ENCODE measurements around the gene SDK1. TPM values are rescaled to one million over a fixed set of nuclear protein-coding genes. Genes with fewer than 3 reads are reported as not detected.

Gene SDK1
- total and polyA plus RNA-seq, 8 donors: 1.6 to 11.2 (median 6.6) TPM

DNA sequence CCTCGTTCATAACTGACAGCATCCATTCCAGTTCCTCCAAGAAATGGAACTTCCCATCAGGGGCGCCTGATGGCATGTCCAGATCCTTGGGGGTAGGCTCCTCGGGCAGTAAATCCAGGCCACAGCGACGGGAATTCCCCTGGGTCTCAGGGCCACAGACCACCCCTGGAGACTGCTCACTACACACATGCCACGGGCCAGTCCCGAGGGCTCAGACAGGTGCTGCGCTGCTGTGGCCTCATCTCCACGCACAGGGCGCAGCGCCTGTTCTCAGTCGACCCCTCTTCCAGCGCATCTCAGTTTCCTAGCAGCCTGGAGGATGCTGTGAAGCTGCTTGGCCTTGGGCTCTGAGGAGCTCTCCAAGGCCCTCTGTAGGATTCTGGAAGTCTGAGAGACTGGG, 907.5 kb downstream of the SDK1 start:
- no peak for DNase-seq
- TF ChIP-seq POLR2AphosphoS5 (IDR thresholded peaks at IDR 0.05): no peak
- TF ChIP-seq, protein P1, sequence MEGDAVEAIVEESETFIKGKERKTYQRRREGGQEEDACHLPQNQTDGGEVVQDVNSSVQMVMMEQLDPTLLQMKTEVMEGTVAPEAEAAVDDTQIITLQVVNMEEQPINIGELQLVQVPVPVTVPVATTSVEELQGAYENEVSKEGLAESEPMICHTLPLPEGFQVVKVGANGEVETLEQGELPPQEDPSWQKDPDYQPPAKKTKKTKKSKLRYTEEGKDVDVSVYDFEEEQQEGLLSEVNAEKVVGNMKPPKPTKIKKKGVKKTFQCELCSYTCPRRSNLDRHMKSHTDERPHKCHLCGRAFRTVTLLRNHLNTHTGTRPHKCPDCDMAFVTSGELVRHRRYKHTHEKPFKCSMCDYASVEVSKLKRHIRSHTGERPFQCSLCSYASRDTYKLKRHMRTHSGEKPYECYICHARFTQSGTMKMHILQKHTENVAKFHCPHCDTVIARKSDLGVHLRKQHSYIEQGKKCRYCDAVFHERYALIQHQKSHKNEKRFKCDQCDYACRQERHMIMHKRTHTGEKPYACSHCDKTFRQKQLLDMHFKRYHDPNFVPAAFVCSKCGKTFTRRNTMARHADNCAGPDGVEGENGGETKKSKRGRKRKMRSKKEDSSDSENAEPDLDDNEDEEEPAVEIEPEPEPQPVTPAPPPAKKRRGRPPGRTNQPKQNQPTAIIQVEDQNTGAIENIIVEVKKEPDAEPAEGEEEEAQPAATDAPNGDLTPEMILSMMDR (IDR thresholded peaks at IDR 0.05): no peak
- no peak for TF ChIP-seq EP300 (IDR thresholded peaks at IDR 0.05)
- no peak for TF ChIP-seq POLR2A (IDR thresholded peaks at IDR 0.05)
- 90 to 94% (median 92%) methylated on average over 5 to 13 of the region's 13 CpGs for WGBS, 5 donors
- intact Hi-C loops (cut with DNase I; ENCODE audit: low total_unique reads): no loop called here
- Histone ChIP-seq H3K4me3 (no peak overlapping the region), H3K36me3 (peaks cover 0 to 17% (median 6%) of the 10 kb centered on the region in 4 donors), H3K4me1 (no peaks in the 10 kb centered on the region), H3K27ac (no peak overlapping the region), H3K9me3 (no peaks in the 10 kb centered on the region), H3K27me3 (no peaks in the 10 kb centered on the region)

DNA sequence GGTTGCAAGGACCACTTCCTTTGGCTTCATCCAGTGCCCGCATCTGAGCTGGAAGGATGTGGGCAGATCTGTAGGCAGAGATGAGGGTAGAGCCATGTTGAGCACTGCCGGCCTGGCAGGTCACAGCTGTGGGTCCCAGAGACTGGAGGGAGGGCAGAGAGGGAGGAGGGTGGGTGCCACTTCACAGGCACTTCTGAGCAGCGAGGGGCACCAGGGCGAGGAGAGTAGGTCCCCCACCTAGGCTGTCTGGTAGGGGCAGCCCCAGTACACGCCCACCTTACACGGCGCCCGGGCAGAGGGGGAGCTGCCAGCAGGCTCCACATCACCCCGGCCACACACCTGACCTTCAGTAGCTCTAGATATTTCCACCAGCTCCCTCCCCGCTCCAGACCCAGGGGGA, 908.1 kb downstream of the SDK1 start:
- Histone ChIP-seq H3K36me3 (peaks cover 0 to 17% (median 6%) of the 10 kb centered on the region in 4 donors), H3K9me3 (no peaks in the 10 kb centered on the region), H3K4me3 (no peak overlapping the region), H3K27me3 (no peaks in the 10 kb centered on the region), H3K4me1 (no peaks in the 10 kb centered on the region), H3K27ac (no peak overlapping the region)
- TF ChIP-seq EP300 (IDR thresholded peaks at IDR 0.05) (no peak), POLR2A (IDR thresholded peaks at IDR 0.05) (no peak), POLR2AphosphoS5 (IDR thresholded peaks at IDR 0.05) (no peak)
- TF ChIP-seq, protein P1 (IDR thresholded peaks at IDR 0.05): no peak
- DNase-seq: no peak
- 69 to 87% (median 81%) methylated on average over 9 to 10 of the region's 10 CpGs for WGBS, 5 donors
- intact Hi-C loops (cut with DNase I; ENCODE audit: low total_unique reads): no loop called here

DNA sequence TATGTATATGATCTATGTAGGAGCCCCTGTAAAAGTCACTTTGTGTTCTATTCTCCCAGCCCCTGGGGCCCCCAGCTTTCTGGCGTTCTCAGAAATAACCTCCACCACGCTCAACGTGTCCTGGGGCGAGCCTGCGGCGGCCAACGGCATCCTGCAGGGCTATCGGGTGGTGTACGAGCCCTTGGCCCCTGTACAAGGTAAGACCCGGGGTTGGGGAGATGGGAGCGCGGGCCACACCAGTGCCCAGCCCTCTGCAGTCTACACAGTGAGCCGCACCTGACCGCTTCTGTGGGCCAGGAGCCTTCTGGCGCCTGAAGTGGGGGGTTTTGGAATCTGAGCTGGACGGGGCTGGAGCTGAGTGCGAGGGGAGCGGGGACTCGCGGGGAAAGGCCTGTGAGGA, 908.9 kb downstream of the SDK1 start:
- 92 to 95% (median 94%) methylated on average over 20 of the region's 20 CpGs for WGBS, 5 donors
- TF ChIP-seq EP300 (IDR thresholded peaks at IDR 0.05): no peak
- no peak for TF ChIP-seq POLR2AphosphoS5 (IDR thresholded peaks at IDR 0.05)
- TF ChIP-seq, protein P1 (IDR thresholded peaks at IDR 0.05): no peak
- TF ChIP-seq POLR2A (IDR thresholded peaks at IDR 0.05): no peak
- H3K27me3 ChIP-seq: no peaks in the 10 kb centered on the region
- no peaks in the 10 kb centered on the region for H3K4me1 ChIP-seq
- no peak for DNase-seq
- H3K9me3 ChIP-seq: no peaks in the 10 kb centered on the region
- peaks cover 0 to 17% (median 6%) of the 10 kb centered on the region in 4 donors for H3K36me3 ChIP-seq
- no peak overlapping the region for H3K4me3 ChIP-seq
- intact Hi-C loops (cut with DNase I; ENCODE audit: low total_unique reads): no loop called here
- no peak overlapping the region for H3K27ac ChIP-seq

DNA sequence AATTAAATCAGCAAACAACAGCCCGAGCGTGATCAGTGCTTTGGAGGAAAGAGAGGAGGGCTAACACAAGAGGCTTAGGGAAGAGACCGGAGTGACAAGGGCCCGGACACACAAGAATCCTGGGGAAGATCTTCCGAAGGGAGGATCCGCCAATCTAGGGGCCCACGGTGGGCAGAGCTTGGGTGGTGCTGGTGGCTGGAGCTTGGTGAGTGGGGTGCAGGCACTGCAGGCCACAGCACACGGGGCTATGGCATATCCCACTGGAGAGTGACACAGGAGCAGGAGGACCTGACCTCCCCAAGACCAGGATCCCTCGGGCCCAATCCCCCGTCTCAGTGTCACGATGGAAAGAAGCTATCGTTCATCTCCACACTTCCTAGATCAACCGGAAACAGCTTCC, 909.8 kb downstream of the SDK1 start:
- Histone ChIP-seq H3K4me1 (no peaks in the 10 kb centered on the region), H3K9me3 (no peaks in the 10 kb centered on the region), H3K27ac (no peak overlapping the region), H3K27me3 (no peaks in the 10 kb centered on the region), H3K36me3 (peaks cover 0 to 17% (median 6%) of the 10 kb centered on the region in 4 donors), H3K4me3 (no peak overlapping the region)
- intact Hi-C loops (cut with DNase I; ENCODE audit: low total_unique reads): no loop called here
- TF ChIP-seq EP300 (IDR thresholded peaks at IDR 0.05) (no peak), POLR2AphosphoS5 (IDR thresholded peaks at IDR 0.05) (no peak), POLR2A (IDR thresholded peaks at IDR 0.05) (no peak)
- TF ChIP-seq, protein P1 (IDR thresholded peaks at IDR 0.05): no peak
- WGBS, 5 donors: 84 to 90% (median 86%) methylated on average over 13 of the region's 13 CpGs
- DNase-seq: no peak
